Retinal pigment epithelial cell (primary cell): ENCODE data around the gene ZNF107.
A peak's percentile ranks its signal among the peaks of the same experiment; 100 is the strongest.

ENCODE experiments used
- DNase-seq: peaks from one replicate; pipeline ENCODE4 v3.0.0-alpha.2; 2010; ENCODE audit warnings: low read depth
- H3K4me3 ChIP-seq: 2 replicates; pipeline ENCODE4 v1.5.1; 2011; ENCODE audit warnings: mild to moderate bottlenecking, low read length, control low read depth, moderate library complexity
- CTCF ChIP-seq: conservative IDR thresholded peaks from 2 replicates; pipeline ENCODE4 v1.5.1; 2011; ENCODE audit warnings: low read depth, low read length, control low read depth, inconsistent platforms

ZNF107 gene

DNA sequence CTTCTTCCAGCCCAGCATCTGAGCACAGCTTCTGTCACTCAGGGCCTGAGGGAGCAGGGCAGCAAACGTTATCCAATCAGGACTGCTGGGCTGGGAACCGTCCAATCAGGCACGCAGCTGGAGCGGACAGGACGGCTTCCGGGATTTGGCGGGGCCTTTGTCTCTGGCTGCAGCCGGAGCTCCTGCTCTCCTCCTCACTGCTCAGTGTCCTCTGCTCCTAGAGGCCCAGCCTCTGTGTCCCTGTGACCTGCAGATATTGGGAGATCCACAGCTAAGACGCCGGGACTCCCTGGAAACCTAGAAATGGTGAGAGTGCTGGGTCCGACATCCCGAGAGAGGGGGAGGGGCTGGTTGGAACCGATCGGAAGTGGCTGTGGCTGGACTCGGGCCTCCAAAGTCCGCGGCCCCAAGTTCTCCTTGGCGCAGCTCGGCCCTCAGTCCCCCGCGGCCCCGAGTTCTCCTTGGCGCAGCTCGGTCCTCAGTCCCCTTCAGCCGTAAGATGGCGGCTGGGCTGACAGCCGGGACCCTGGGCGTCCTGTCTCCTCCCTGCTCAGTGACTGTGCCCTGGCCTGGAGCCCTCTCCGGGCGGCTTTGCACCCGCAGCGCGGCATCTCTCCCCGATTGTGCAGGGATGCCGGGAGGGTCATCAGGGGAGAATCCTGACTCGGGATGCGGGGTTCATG is at the start of gene ZNF107:
Gene ZNF107, plus strand, starts transcription at position 154 of the 683 bp plus-strand sequence. Its CDS starts 150 bp downstream, at position 304.
- peak within 1 kb of the TSS; percentile 95 for H3K4me3 ChIP-seq
- DNase-seq = peak; percentile 72
- TF ChIP-seq CTCF = no peak

- TF ChIP-seq CTCF = peak; percentile 37
- H3K4me3 ChIP-seq = no peak overlapping the region
- DNase-seq = peak; percentile 6
Observed at GRCh38 chr7:64618785-64619456, 47.0 kb upstream of the ZNF107 start.

DNA sequence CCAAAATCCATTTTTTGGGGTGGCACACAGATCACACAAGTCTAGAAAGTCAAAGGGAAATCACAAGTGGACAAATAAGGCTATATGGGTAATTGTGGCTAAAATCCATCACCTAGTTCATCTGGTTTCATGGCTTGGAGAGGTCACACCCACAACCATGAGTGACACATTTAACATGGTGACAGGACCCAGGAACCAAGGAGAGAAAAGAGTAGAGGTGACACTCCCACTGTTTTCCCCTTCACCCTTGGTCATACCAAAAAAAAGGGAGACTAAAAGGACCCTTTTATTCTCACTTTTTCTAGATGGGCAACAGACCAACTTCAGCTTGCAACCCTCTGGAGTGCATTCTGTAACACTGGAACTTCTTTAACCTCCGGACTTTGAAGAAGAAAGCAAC is 46.2 kb upstream of the ZNF107 start:
- no peak for DNase-seq
- H3K4me3 ChIP-seq = no peak overlapping the region
- TF ChIP-seq CTCF = no peak

DNA sequence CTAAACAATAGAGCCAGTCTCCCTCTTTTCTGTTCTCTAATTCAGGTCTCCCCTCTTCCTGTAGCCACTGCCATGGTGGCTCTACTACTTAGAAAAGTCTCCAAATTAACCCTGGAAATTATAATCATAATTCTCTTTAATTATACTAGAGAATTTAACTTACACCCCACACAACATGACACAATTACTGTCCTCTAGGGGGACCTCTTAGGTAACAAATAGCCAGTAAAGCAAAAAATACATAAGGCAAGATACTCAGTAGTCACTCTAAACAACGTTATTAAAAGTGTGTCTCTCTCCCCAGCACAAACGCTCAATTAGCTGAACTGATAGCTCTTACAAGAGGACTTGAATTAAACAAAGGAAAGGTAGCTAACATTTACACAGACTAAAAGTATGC is 44.3 kb upstream of the ZNF107 start:
- H3K4me3 ChIP-seq = no peak overlapping the region
- no peak for DNase-seq
- TF ChIP-seq CTCF = no peak

- DNase-seq = no peak
- no peak overlapping the region for H3K4me3 ChIP-seq
- peak; percentile 38 for TF ChIP-seq CTCF
Observed at GRCh38 chr7:64625114-64626082, 40.5 kb upstream of the ZNF107 start.

DNA sequence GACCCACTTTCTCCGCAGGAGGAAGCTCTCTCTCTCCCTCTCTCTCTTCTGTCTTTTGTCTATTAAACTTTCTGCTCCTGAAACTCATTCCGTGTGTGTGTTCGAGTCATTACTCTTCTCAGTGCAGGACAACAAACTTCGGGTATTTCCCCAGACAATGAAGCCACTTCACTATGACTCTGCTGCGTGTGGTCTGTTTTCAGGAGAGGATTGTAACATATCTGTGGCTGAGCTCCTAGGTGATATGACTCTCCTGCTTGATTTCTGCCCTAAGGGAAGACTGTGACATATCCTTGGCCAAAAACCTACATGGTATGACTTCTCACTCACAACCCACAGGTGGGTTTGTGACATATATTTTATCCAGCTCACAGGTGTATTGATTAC is 39.9 kb upstream of the ZNF107 start:
- H3K4me3 ChIP-seq = no peak overlapping the region
- no peak for TF ChIP-seq CTCF
- DNase-seq = no peak
